SH-SY5Y (cell line): ENCODE data around the gene AOC1.

Experiments used
- GATA2 ChIP-seq: IDR thresholded peaks from 2 replicates; pipeline ENCODE4 v1.6.1; 2011; ENCODE audit warnings: mild to moderate bottlenecking, low read depth, low read length
- GATA3 ChIP-seq: IDR thresholded peaks from 2 replicates; pipeline ENCODE4 v1.6.1; 2011; ENCODE audit warnings: low read depth, mild to moderate bottlenecking, low read length, moderate library complexity

- TF ChIP-seq GATA3 = no peak
- no peak for TF ChIP-seq GATA2
These were observed 49.0 kb upstream of the AOC1 start for GRCh38 chr7:150803161-150803860.
